Measurements from ENCODE around the gene PHF24. TPM values are rescaled to one million over a fixed set of nuclear protein-coding genes. Genes with fewer than 3 reads are reported as not detected.

Gene PHF24
- total and polyA plus RNA-seq, 2 of the 13 experiments (the other 11 are each of a cell fraction or from before 2014, with no cell fraction given): 0.05 TPM; not detected in 1

GRCh38 chr9:34989003-34989945, 31.2 kb downstream of the PHF24 start, which contains the start of gene DNAJB5 (continued):
- TF ChIP-seq ZNF512B (CRISPR knock-in tag; IDR thresholded peaks at IDR 0.05; ENCODE audit: borderline replicate concordance): no peak
- no peak for TF ChIP-seq TMF1 (CRISPR knock-in tag; IDR thresholded peaks at IDR 0.05; ENCODE audit: low read depth)
- TF ChIP-seq RFX5 (IDR thresholded peaks at IDR 0.05; ENCODE audit: low read depth, low read length): peak; percentile 56; the same call in 1 of the 2 replicates
- TF ChIP-seq SRSF9 (IDR thresholded peaks at IDR 0.05; ENCODE audit: borderline replicate concordance, insufficient read depth, low read depth, low read length, poor library complexity, severe bottlenecking): no peak
- peak; percentile 97 for TF ChIP-seq PBX2 (CRISPR knock-in tag; IDR thresholded peaks at IDR 0.05)
- peak; percentile 95; the same call in 1 of the 2 replicates for TF ChIP-seq KLF11 (CRISPR knock-in tag; IDR thresholded peaks at IDR 0.05)
- TF ChIP-seq MAFG (CRISPR knock-in tag; IDR thresholded peaks at IDR 0.05): no peak
- peak; percentile 78; the same call in 2 of the 3 replicates for TF ChIP-seq MXI1 (IDR thresholded peaks at IDR 0.05; ENCODE audit: borderline replicate concordance, low read depth, low read length)
- TF ChIP-seq THAP11 (CRISPR knock-in tag; IDR thresholded peaks at IDR 0.05): peak; percentile 91
- no peak for TF ChIP-seq ZSCAN12 (CRISPR knock-in tag; IDR thresholded peaks at IDR 0.05)
- no peak for TF ChIP-seq GATAD2A (CRISPR knock-in tag; IDR thresholded peaks at IDR 0.05)
- TF ChIP-seq SAP130 (CRISPR knock-in tag; IDR thresholded peaks at IDR 0.05; ENCODE audit: low read depth): peak; percentile 83
- TF ChIP-seq SSRP1 (CRISPR knock-in tag; IDR thresholded peaks at IDR 0.05): no peak
- no peak for TF ChIP-seq MTA3 (CRISPR knock-in tag; IDR thresholded peaks at IDR 0.05)
